AG04449 (cell line): Measurements from ENCODE around the gene CCDC185.

Experiments used
- CTCF ChIA-PET: fragments of 350-600 bp; formaldehyde crosslinking; extraction: SDS; loops from one replicate; lab custom pipeline; 2021; ENCODE audit warnings: antibody characterized with exemption; lab: Yijun Ruan, JAX
- POLR2A ChIA-PET: fragments of 400-600, 350-600 bp; formaldehyde crosslinking; extraction: SDS; loops from one replicate; lab custom pipeline; 2020; ENCODE audit warnings: antibody characterized with exemption, inconsistent platforms; lab: Yijun Ruan, JAX
- DNase-seq: peaks from one replicate; pipeline ENCODE4 v3.0.0-alpha.2; 2010; ENCODE audit warnings: low read depth, low spot score
- H3K4me3 ChIP-seq: 2 replicates; pipeline ENCODE4 v1.5.1; 2011; ENCODE audit warnings: low read depth, mild to moderate bottlenecking, control low read depth, low read length
- CTCF ChIP-seq: IDR thresholded peaks from one replicate; pipeline ENCODE4 v1.5.1; 2011; ENCODE audit warnings: mild to moderate bottlenecking, moderate library complexity, low read length, control low read depth, inconsistent platforms; ENCODE audit not compliant: insufficient read depth; ENCODE audit errors: missing control alignments

The CCDC185 gene

GRCh38 chr1:223393275-223394214, at the start of gene CCDC185:
TSS of gene CCDC185 (plus strand) at chr1:223393415. CDS start at chr1:223393476, 61 bp downstream.
- TF ChIP-seq CTCF, result no peak
- no peak for DNase-seq
- CTCF ChIA-PET, result interaction anchor here (0.7 kb wide), 1 partner anchor 260 kb away, joined by 3 read pairs; no protein-coding TSS in a partner anchor
- POLR2A ChIA-PET, result no interaction called here
- H3K4me3 ChIP-seq, result no peak within 1 kb of the TSS

GRCh38 chr1:223343692-223344091, 49.5 kb upstream of the CCDC185 start:
- no peak for TF ChIP-seq CTCF
- CTCF ChIA-PET, result interaction anchor here (0.6 kb wide), 1 partner anchor 21 kb away, joined by 3 read pairs; no protein-coding TSS in a partner anchor
- POLR2A ChIA-PET, result no interaction called here
- H3K4me3 ChIP-seq, result no peak overlapping the region
- DNase-seq, result no peak

- no peak for DNase-seq
- POLR2A ChIA-PET, result no interaction called here
- CTCF ChIA-PET, result no interaction called here
- no peak overlapping the region for H3K4me3 ChIP-seq
- no peak for TF ChIP-seq CTCF
These were observed 48.7 kb upstream of the CCDC185 start for GRCh38 chr1:223344491-223344890.

- CTCF ChIA-PET, result no interaction called here
- no peak overlapping the region for H3K4me3 ChIP-seq
- no peak for TF ChIP-seq CTCF
- POLR2A ChIA-PET, result no interaction called here
- no peak for DNase-seq
These were observed 47.5 kb upstream of the CCDC185 start for GRCh38 chr1:223345720-223346119.

GRCh38 chr1:223346311-223346710, 46.9 kb upstream of the CCDC185 start:
- H3K4me3 ChIP-seq, result no peak overlapping the region
- ChIA-PET POLR2A (no interaction called here), CTCF (no interaction called here)
- TF ChIP-seq CTCF, result no peak
- DNase-seq, result no peak

- no peak for DNase-seq
- no peak for TF ChIP-seq CTCF
- CTCF ChIA-PET, result no interaction called here
- POLR2A ChIA-PET, result no interaction called here
- H3K4me3 ChIP-seq, result no peak overlapping the region
These were observed 45.6 kb upstream of the CCDC185 start for GRCh38 chr1:223347583-223347982.
